HEK293 (cell line): ENCODE measurements around the gene ENSA.
A peak's percentile ranks its signal among the peaks of the same experiment; 100 is the strongest.

Experiments used
- CTCF ChIA-PET: fragments of 350-600 bp; formaldehyde crosslinking; extraction: SDS; loops from one replicate; lab custom pipeline; 2021; ENCODE audit warnings: antibody characterized with exemption; lab: Yijun Ruan, JAX
- POLR2A ChIA-PET: fragments of 300-600 bp; formaldehyde crosslinking; extraction: SDS; loops from one replicate; lab custom pipeline; 2020; ENCODE audit warnings: antibody characterized with exemption, inconsistent platforms; lab: Yijun Ruan, JAX
- H3K27ac ChIP-seq: fragments of 200-500 bp; sonication (Bioruptor generic); 2 replicates; pipeline ENCODE4 v1.5.1; 2014; ENCODE audit warnings: low read depth, low read length, control low read depth, inconsistent platforms; ENCODE audit errors: extremely low read depth
- H3K36me3 ChIP-seq, 2 experiments: fragments of 200-500 bp in 1 of 2; sonication (Bioruptor generic) in 1 of 2; 1 replicate in 1 of 2; 2 replicates in 1 of 2; pipeline ENCODE4 v1.5.1; 2014 to 2017; ENCODE audit warnings: inconsistent platforms in 2 of 2, low read length in 2 of 2; ENCODE audit not compliant: control insufficient read depth in 2 of 2, insufficient read depth in 1 of 2
- H3K4me1 ChIP-seq: fragments of 200-500 bp; sonication (Bioruptor generic); 2 replicates; pipeline ENCODE4 v1.5.1; 2014; ENCODE audit warnings: mild to moderate bottlenecking, low read length, inconsistent platforms; ENCODE audit not compliant: control insufficient read depth, insufficient read depth
- H3K4me3 ChIP-seq: 2 replicates; pipeline ENCODE4 v1.5.1; 2011; ENCODE audit warnings: low read depth, mild to moderate bottlenecking, control low read depth, low read length, moderate library complexity
- H3K9me3 ChIP-seq: fragments of 200-500 bp; sonication (Bioruptor generic); 2 replicates; pipeline ENCODE4 v1.5.1; 2014; ENCODE audit warnings: low read depth, low read length, inconsistent platforms; ENCODE audit not compliant: control insufficient read depth, insufficient read depth
- AEBP2 ChIP-seq: fragments of 450-650 bp; formaldehyde crosslinking; IDR thresholded peaks from 2 replicates; pipeline ENCODE4 v1.5.1; 2016; ENCODE audit warnings: missing biosample characterization, missing genetic modification characterization, borderline replicate concordance
- BCL6B ChIP-seq: fragments of 450-650 bp; formaldehyde crosslinking; IDR thresholded peaks from 2 replicates; pipeline ENCODE4 v1.5.1; 2017; ENCODE audit warnings: missing biosample characterization, missing genetic modification characterization
- CTCF ChIP-seq: fragments of 450-650 bp; formaldehyde crosslinking; IDR thresholded peaks from 2 replicates; pipeline ENCODE4 v1.5.1; 2016; ENCODE audit warnings: missing biosample characterization, missing genetic modification characterization
- GLIS1 ChIP-seq: fragments of 450-650 bp; formaldehyde crosslinking; IDR thresholded peaks from 2 replicates; pipeline ENCODE4 v1.5.1; 2016; ENCODE audit warnings: missing biosample characterization, missing genetic modification characterization
- KLF9 ChIP-seq: fragments of 450-650 bp; formaldehyde crosslinking; IDR thresholded peaks from 2 replicates; pipeline ENCODE4 v1.5.1; 2016; ENCODE audit warnings: missing biosample characterization, missing genetic modification characterization, low read depth
- MYNN ChIP-seq: fragments of 450-650 bp; formaldehyde crosslinking; IDR thresholded peaks from 2 replicates; pipeline ENCODE4 v1.5.1; 2016; ENCODE audit warnings: missing biosample characterization, missing genetic modification characterization, borderline replicate concordance
- SCRT2 ChIP-seq: fragments of 450-650 bp; formaldehyde crosslinking; IDR thresholded peaks from 2 replicates; pipeline ENCODE4 v1.5.1; 2016; ENCODE audit warnings: missing biosample characterization, missing genetic modification characterization
- SP3 ChIP-seq: fragments of 450-650 bp; formaldehyde crosslinking; IDR thresholded peaks from 2 replicates; pipeline ENCODE4 v1.5.1; 2016; ENCODE audit warnings: missing biosample characterization, missing genetic modification characterization
- TCF7L2 ChIP-seq: IDR thresholded peaks from 2 replicates; pipeline ENCODE4 v1.6.1; 2011; ENCODE audit warnings: low read depth, mild to moderate bottlenecking, inconsistent platforms, low read length, moderate library complexity, borderline replicate concordance
- ZNF175 ChIP-seq: fragments of 450-650 bp; formaldehyde crosslinking; IDR thresholded peaks from 2 replicates; pipeline ENCODE4 v1.5.1; 2016; ENCODE audit warnings: missing biosample characterization, missing genetic modification characterization
- ZNF18 ChIP-seq: fragments of 450-650 bp; formaldehyde crosslinking; IDR thresholded peaks from 2 replicates; pipeline ENCODE4 v1.5.1; 2016; ENCODE audit warnings: missing biosample characterization, missing genetic modification characterization
- ZNF350 ChIP-seq: fragments of 450-650 bp; formaldehyde crosslinking; IDR thresholded peaks from 2 replicates; pipeline ENCODE4 v1.5.0; 2017; ENCODE audit warnings: missing biosample characterization, mild to moderate bottlenecking, missing genetic modification characterization
- ZNF433 ChIP-seq: fragments of 450-650 bp; formaldehyde crosslinking; IDR thresholded peaks from 2 replicates; pipeline ENCODE4 v1.5.1; 2016; ENCODE audit warnings: missing biosample characterization, missing genetic modification characterization, low read depth
- ZNF514 ChIP-seq: fragments of 450-650 bp; formaldehyde crosslinking; IDR thresholded peaks from 2 replicates; pipeline ENCODE4 v1.5.1; 2016; ENCODE audit warnings: missing biosample characterization, missing genetic modification characterization
- ZNF580 ChIP-seq: fragments of 450-650 bp; formaldehyde crosslinking; IDR thresholded peaks from 2 replicates; pipeline ENCODE4 v1.5.1; 2016; ENCODE audit warnings: missing biosample characterization, missing genetic modification characterization
- ZNF645 ChIP-seq: fragments of 450-650 bp; formaldehyde crosslinking; IDR thresholded peaks from 2 replicates; pipeline ENCODE4; 2016; ENCODE audit warnings: missing biosample characterization, missing genetic modification characterization
- ZNF658 ChIP-seq: fragments of 450-650 bp; formaldehyde crosslinking; IDR thresholded peaks from 2 replicates; pipeline ENCODE4; 2016; ENCODE audit warnings: missing biosample characterization, missing genetic modification characterization
- ZNF664 ChIP-seq: fragments of 450-650 bp; formaldehyde crosslinking; IDR thresholded peaks from 2 replicates; pipeline ENCODE4 v1.5.1; 2016; ENCODE audit warnings: missing biosample characterization, missing genetic modification characterization
- ZNF707 ChIP-seq: fragments of 450-650 bp; formaldehyde crosslinking; IDR thresholded peaks from 2 replicates; pipeline ENCODE4 v1.5.1; 2016; ENCODE audit warnings: missing biosample characterization, missing genetic modification characterization
- ZNF747 ChIP-seq: fragments of 450-650 bp; formaldehyde crosslinking; IDR thresholded peaks from 2 replicates; pipeline ENCODE4 v1.5.1; 2016; ENCODE audit warnings: missing biosample characterization, missing genetic modification characterization
- ZNF830 ChIP-seq: fragments of 450-650 bp; IDR thresholded peaks from 2 replicates; pipeline ENCODE4 v1.5.0; 2018; ENCODE audit warnings: missing biosample characterization, missing genetic modification characterization, low read depth, mild to moderate bottlenecking, moderate library complexity
- ZNF843 ChIP-seq: fragments of 450-650 bp; formaldehyde crosslinking; IDR thresholded peaks from 2 replicates; pipeline ENCODE4 v1.5.1; 2016; ENCODE audit warnings: missing biosample characterization, missing genetic modification characterization

Gene ENSA

GRCh38 chr1:150613061-150613920 is 16.1 kb downstream of the ENSA start (continued):
- TF ChIP-seq ZNF830 (tag by site-specific recombination): no peak
- TF ChIP-seq MYNN: no peak
- no peak for TF ChIP-seq ZNF658 (tag by site-specific recombination)
- no peak for TF ChIP-seq ZNF350 (tag by site-specific recombination)
- TF ChIP-seq GLIS1: 0 out of 2 replicates have a peak, but pooled peaks have one; percentile 9
- TF ChIP-seq ZNF580: no peak
- TF ChIP-seq ZNF433 (tag by site-specific recombination): no peak
- TF ChIP-seq ZNF664: no peak
- no peak for TF ChIP-seq AEBP2 (tag by site-specific recombination)
- no peak for TF ChIP-seq SCRT2
- no peak for TF ChIP-seq CTCF
- no peak for TF ChIP-seq ZNF707 (tag by site-specific recombination)

GRCh38 chr1:150612014-150612345 is 17.4 kb downstream of the ENSA start:
- POLR2A ChIA-PET: interaction anchor here (0.7 kb wide), 1 partner anchor 18 kb away, joined by 5 read pairs; no protein-coding TSS in a partner anchor
- H3K27ac ChIP-seq: no peak overlapping the region
- TF ChIP-seq KLF9 (tag by site-specific recombination) (no peak), ZNF514 (tag by site-specific recombination) (no peak), ZNF645 (tag by site-specific recombination) (no peak), ZNF18 (tag by site-specific recombination) (no peak), BCL6B (no peak), ZNF843 (tag by site-specific recombination) (no peak), ZNF175 (tag by site-specific recombination) (no peak), TCF7L2 (no peak), ZNF747 (tag by site-specific recombination) (no peak), SP3 (no peak)
- TF ChIP-seq, all 188 proteins: peak for 0
- no peak overlapping the region for H3K4me3 ChIP-seq
- peaks cover under 1 to 51% of the 10 kb centered on the region in 2 experiments; a peak in 2 of 3 replicates for H3K36me3 ChIP-seq
- CTCF ChIA-PET: no interaction called here
- no peaks in the 10 kb centered on the region for H3K9me3 ChIP-seq
- H3K4me1 ChIP-seq: peaks cover 4% of the 10 kb centered on the region; the same call in 1 of the 2 replicates
